GM12878 (cell line): ENCODE results near the gene ZNF93. TPM values are rescaled to one million over a fixed set of nuclear protein-coding genes. Genes with fewer than 3 reads are reported as not detected.

Source experiments
- ATAC-seq: fragments of 200-7000 bp; cut with Tn5 transposase; 3 replicates; pipeline ENCODE4 v1.9.1; 2020; ENCODE audit warnings: mild to moderate bottlenecking, moderate library complexity
- BruUV-seq: library from RNA; stranded (reverse); fragments of 400-500 nt; replicated peaks from 2 replicates; lab custom pipeline; 2021; lab: Mats Ljungman, UMichigan
- CTCF ChIA-PET: fragments of 300-600 bp; sonication (Branson Sonifier 250); formaldehyde crosslinking; extraction: SDS; loops from one replicate; lab custom pipeline; 2021; ENCODE audit warnings: inconsistent platforms; lab: Yijun Ruan, JAX
- POLR2A ChIA-PET: fragments of 350-600 bp; formaldehyde crosslinking; extraction: SDS; loops from one replicate; lab custom pipeline; 2021; ENCODE audit warnings: inconsistent platforms; lab: Charles Lee
- RAD21 ChIA-PET: fragments of 300-600 bp; sonication (Branson Sonifier 250); formaldehyde crosslinking; loops from one replicate; lab custom pipeline; 2023; ENCODE audit warnings: antibody characterized with exemption; ENCODE audit not compliant: unreplicated experiment; lab: Charles Lee
- SMC1A ChIA-PET: fragments of 300-600 bp; sonication (Branson Sonifier 250); formaldehyde crosslinking; loops from one replicate; lab custom pipeline; 2023; ENCODE audit not compliant: unreplicated experiment, uncharacterized antibody; lab: Charles Lee
- DNase-seq: peaks from one replicate; pipeline ENCODE4 v3.0.0-alpha.2; 2011; ENCODE audit warnings: low read depth, low spot score
- FAIRE-seq: peaks from 3 replicates; lab custom pipeline; 2011; peaks lifted over from hg19 to GRCh38; lab: Jason Lieb, UNC
- H2AFZ ChIP-seq: 2 replicates; pipeline ENCODE4 v1.6.0; 2011; ENCODE audit warnings: low read depth, low read length, control low read depth; ENCODE audit not compliant: control insufficient read depth
- H3K27ac ChIP-seq: 2 replicates; pipeline ENCODE4 v1.5.1; 2011; ENCODE audit warnings: control low read depth; ENCODE audit not compliant: control insufficient read depth, insufficient read depth
- H3K27me3 ChIP-seq, 2 experiments: replicated peaks in 1 of 2; 2 replicates each; pipeline versions ENCODE4 v1.6.0 to v1.6.1; 2011; ENCODE audit warnings: low read length in 1 of 2; ENCODE audit not compliant: control insufficient read depth in 2 of 2, insufficient read depth in 2 of 2
- H3K36me3 ChIP-seq, 2 experiments: 2 replicates each; pipeline ENCODE4 v1.5.1; 2011; ENCODE audit warnings: low read length in 1 of 2; ENCODE audit not compliant: control insufficient read depth in 2 of 2, insufficient read depth in 2 of 2
- H3K4me1 ChIP-seq: 2 replicates; pipeline ENCODE4 v1.6.1; 2011; ENCODE audit warnings: mild to moderate bottlenecking, low read length, moderate library complexity, mixed read lengths; ENCODE audit not compliant: control insufficient read depth, insufficient read depth
- H3K4me2 ChIP-seq: 2 replicates; pipeline ENCODE4 v1.6.0; 2011; ENCODE audit warnings: control low read depth; ENCODE audit not compliant: control insufficient read depth, insufficient read depth
- H3K4me3 ChIP-seq: fragments of 200-600 bp; sonication (generic); 2 replicates; pipeline ENCODE4 v1.5.1; 2016
- H3K79me2 ChIP-seq: 2 replicates; pipeline ENCODE4 v1.6.0; 2011; ENCODE audit warnings: low read length; ENCODE audit not compliant: control insufficient read depth, insufficient read depth
- H3K9ac ChIP-seq: 2 replicates; pipeline ENCODE4 v1.8.0; 2011; ENCODE audit warnings: low read length, control low read depth, mixed read lengths; ENCODE audit not compliant: control insufficient read depth, insufficient read depth
- H3K9me3 ChIP-seq: replicated peaks from 3 replicates; pipeline ENCODE4 v1.5.1; 2011; ENCODE audit warnings: mild to moderate bottlenecking, low read length; ENCODE audit not compliant: control insufficient read depth, insufficient read depth
- H4K20me1 ChIP-seq: 2 replicates; pipeline ENCODE4 v1.6.0; 2011; ENCODE audit not compliant: control insufficient read depth, insufficient read depth
- BCL11A ChIP-seq: IDR thresholded peaks from 2 replicates; pipeline ENCODE4 v1.6.1; 2011; ENCODE audit warnings: low read depth, low read length
- BMI1 ChIP-seq: fragments of 450-650 bp; IDR thresholded peaks from 2 replicates; pipeline ENCODE4 v1.6.1; 2016; ENCODE audit warnings: mild to moderate bottlenecking, moderate library complexity, borderline replicate concordance
- CHD2 ChIP-seq: IDR thresholded peaks from 2 replicates; pipeline ENCODE4 v1.6.1; 2011; ENCODE audit warnings: low read depth, low read length, improper control_type of control experiment, borderline replicate concordance
- MYB ChIP-seq: fragments of 150-350 bp; IDR thresholded peaks from 2 replicates; pipeline ENCODE4 v1.6.1; 2014; ENCODE audit warnings: mild to moderate bottlenecking, low read depth, low read length, borderline replicate concordance
- NR2F1 ChIP-seq: fragments of 450-650 bp; conservative IDR thresholded peaks from 2 replicates; pipeline ENCODE4 v1.6.1; 2017; ENCODE audit warnings: mild to moderate bottlenecking
- PAX8 ChIP-seq: fragments of 450-650 bp; IDR thresholded peaks from 2 replicates; pipeline ENCODE4 v1.6.1; 2017; ENCODE audit warnings: mild to moderate bottlenecking, moderate library complexity
- POU2F2 ChIP-seq: IDR thresholded peaks from 3 replicates; pipeline ENCODE4 v1.6.1; 2011; ENCODE audit warnings: low read depth, mild to moderate bottlenecking, low read length, borderline replicate concordance
- RCOR1 ChIP-seq: conservative IDR thresholded peaks from 2 replicates; pipeline ENCODE4 v1.6.1; 2012; ENCODE audit warnings: low read depth, low read length, improper control_type of control experiment
- SIN3A ChIP-seq: IDR thresholded peaks from 2 replicates; pipeline ENCODE4 v1.6.1; 2012; ENCODE audit warnings: low read depth, low read length, improper control_type of control experiment
- SMAD5 ChIP-seq: IDR thresholded peaks from 2 replicates; pipeline ENCODE4 v1.6.1; 2016; ENCODE audit warnings: antibody characterized with exemption, low read depth
- SMC3 ChIP-seq: IDR thresholded peaks from 2 replicates; pipeline ENCODE4 v1.6.1; 2011; ENCODE audit warnings: low read length, improper control_type of control experiment, borderline replicate concordance
- TCF7 ChIP-seq: IDR thresholded peaks from 2 replicates; pipeline ENCODE4 v1.6.1; 2014; ENCODE audit warnings: antibody characterized with exemption, borderline replicate concordance
- WRNIP1 ChIP-seq: IDR thresholded peaks from 2 replicates; pipeline ENCODE4 v1.6.1; 2011; ENCODE audit warnings: low read depth, low read length, improper control_type of control experiment, borderline replicate concordance
- YBX1 ChIP-seq: fragments of 450-650 bp; IDR thresholded peaks from 2 replicates; pipeline ENCODE4 v1.6.1; 2016; ENCODE audit warnings: antibody characterized with exemption
- ZNF274 ChIP-seq: IDR thresholded peaks from one replicate; pipeline ENCODE4 v1.8.0; 2011; ENCODE audit not compliant: insufficient read length, insufficient read depth
- WGBS: methylation state at CpG from one replicate; pipeline ENCODE4 v1.1.6; 2016; ENCODE audit warnings: low lambda C conversion rate; ENCODE audit not compliant: insufficient replicate concordance, insufficient coverage; ENCODE audit errors: missing lambda C conversion rate; 5-methylcytosine and 5-hydroxymethylcytosine counted together
- in situ Hi-C: fragments of 300-500 bp; cut with MboI; formaldehyde crosslinking; loops from 9 replicates; pipeline ENCODE4 v1.14.3; 2018; ENCODE audit warnings: mixed read lengths
- intact Hi-C: fragments of 100-400 bp; cut with micrococcal nuclease; formaldehyde crosslinking; loops from one replicate; pipeline ENCODE4 v1.14.2; 2022; ENCODE audit not compliant: unreplicated experiment
- polyA plus RNA-seq, 11 experiments: library from polyadenylated mRNA; depleted of rRNA in 4 of 11; unstranded in 6 of 11; stranded (reverse) in 5 of 11; fragments of >200 nt; fragmentation: Nextera tagmentation in 4 of 11; fragmentation: Illumina TruSeq in 1 of 11; extraction: Ambion mirVana in 4 of 11; extraction: Trizol in 1 of 11; gene quantifications; 1 replicate in 1 of 11; 2 replicates in 10 of 11; pipeline versions ENCODE4 v1.2.1 to v1.2.3, GENCODE V29; 2011 to 2016; ENCODE audit warnings: inconsistent platforms in 2 of 11, missing spikeins in 2 of 11, low read depth in 1 of 11
- total RNA-seq, 4 experiments: library from RNA; depleted of rRNA in 3 of 4; stranded (reverse); fragments of >200 nt in 3 of 4; fragmentation: Illumina TruSeq in 1 of 4; extraction: Trizol in 1 of 4; gene quantifications; 2 replicates each; pipeline versions ENCODE4 v1.2.1 to v1.2.3, GENCODE V29; 2013 to 2021
- TF ChIP-seq, protein P1 (sequence below): IDR thresholded peaks from 2 replicates; pipeline ENCODE4 v1.6.1; 2012; ENCODE audit warnings: low read depth, low read length, improper control_type of control experiment
- TF ChIP-seq, protein P2 (sequence below): fragments of 450-650 bp; formaldehyde crosslinking; IDR thresholded peaks from 2 replicates; pipeline ENCODE4 v1.4.0; 2020; ENCODE audit warnings: mild to moderate bottlenecking, moderate library complexity
- TF ChIP-seq, protein P3 (sequence below): fragments of 150-350 bp; IDR thresholded peaks from 2 replicates; pipeline ENCODE4 v1.6.1; 2016; ENCODE audit warnings: low read depth, low read length

ZNF93 gene
- total and polyA plus RNA-seq, 10 of the 15 experiments (the other 5 are each of a cell fraction or from before 2014, with no cell fraction given): 0.70 to 7.9 (median 1.9) TPM

DNA sequence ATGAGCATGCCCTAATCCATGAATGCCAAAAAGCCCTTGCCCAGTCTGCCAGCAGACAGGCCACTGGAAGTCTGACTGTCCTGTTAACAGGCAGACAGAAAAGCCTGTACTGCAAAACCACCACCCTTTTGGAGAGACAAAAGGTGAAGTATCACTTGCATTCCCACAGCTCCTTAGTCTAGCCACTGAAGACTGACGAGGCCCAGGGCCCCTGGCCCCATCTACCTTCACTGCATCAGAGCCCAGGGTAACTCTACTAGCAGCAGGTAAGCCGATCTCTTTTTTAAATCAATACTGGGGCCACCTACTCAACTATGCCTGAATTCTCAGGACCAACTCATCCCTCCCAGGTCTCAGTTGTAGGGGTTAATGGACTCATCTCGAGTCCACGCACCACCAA is 45.5 kb downstream of the ZNF93 start:
- Histone ChIP-seq H3K9ac (no peak overlapping the region), H3K9me3 (no peaks in the 10 kb centered on the region; the same call in 2 of the 3 replicates), H3K79me2 (no peaks in the 10 kb centered on the region), H3K27me3 (no peaks in the 10 kb centered on the region), H4K20me1 (no peaks in the 10 kb centered on the region), H3K4me2 (no peak overlapping the region), H3K36me3 (no peaks in the 10 kb centered on the region), H2AFZ (no peak overlapping the region), H3K4me3 (no peak overlapping the region), H3K27ac (no peak overlapping the region), H3K4me1 (no peaks in the 10 kb centered on the region)
- 23% methylated on average over 4 of the region's 4 CpGs for WGBS
- SMC1A ChIA-PET: no interaction called here
- intact Hi-C loops (no loop called here), in situ Hi-C loops (no loop called here)
- FAIRE-seq (no peak), DNase-seq (no peak), ATAC-seq (no peak)
- RAD21 ChIA-PET: no interaction called here
- no TSS peak for BruUV-seq
- POLR2A ChIA-PET: no interaction called here
- CTCF ChIA-PET: no interaction called here
- TF ChIP-seq POU2F2 (no peak), RCOR1 (no peak), BMI1 (no peak), BCL11A (no peak), NR2F1 (no peak), PAX8 (no peak), ZNF274 (no peak), MYB (no peak), YBX1 (no peak), SMC3 (no peak), CHD2 (no peak), WRNIP1 (no peak), SIN3A (no peak), SMAD5 (no peak), TCF7 (no peak)
- TF ChIP-seq, protein P1, sequence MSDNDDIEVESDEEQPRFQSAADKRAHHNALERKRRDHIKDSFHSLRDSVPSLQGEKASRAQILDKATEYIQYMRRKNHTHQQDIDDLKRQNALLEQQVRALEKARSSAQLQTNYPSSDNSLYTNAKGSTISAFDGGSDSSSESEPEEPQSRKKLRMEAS: no peak
- TF ChIP-seq, protein P2, sequence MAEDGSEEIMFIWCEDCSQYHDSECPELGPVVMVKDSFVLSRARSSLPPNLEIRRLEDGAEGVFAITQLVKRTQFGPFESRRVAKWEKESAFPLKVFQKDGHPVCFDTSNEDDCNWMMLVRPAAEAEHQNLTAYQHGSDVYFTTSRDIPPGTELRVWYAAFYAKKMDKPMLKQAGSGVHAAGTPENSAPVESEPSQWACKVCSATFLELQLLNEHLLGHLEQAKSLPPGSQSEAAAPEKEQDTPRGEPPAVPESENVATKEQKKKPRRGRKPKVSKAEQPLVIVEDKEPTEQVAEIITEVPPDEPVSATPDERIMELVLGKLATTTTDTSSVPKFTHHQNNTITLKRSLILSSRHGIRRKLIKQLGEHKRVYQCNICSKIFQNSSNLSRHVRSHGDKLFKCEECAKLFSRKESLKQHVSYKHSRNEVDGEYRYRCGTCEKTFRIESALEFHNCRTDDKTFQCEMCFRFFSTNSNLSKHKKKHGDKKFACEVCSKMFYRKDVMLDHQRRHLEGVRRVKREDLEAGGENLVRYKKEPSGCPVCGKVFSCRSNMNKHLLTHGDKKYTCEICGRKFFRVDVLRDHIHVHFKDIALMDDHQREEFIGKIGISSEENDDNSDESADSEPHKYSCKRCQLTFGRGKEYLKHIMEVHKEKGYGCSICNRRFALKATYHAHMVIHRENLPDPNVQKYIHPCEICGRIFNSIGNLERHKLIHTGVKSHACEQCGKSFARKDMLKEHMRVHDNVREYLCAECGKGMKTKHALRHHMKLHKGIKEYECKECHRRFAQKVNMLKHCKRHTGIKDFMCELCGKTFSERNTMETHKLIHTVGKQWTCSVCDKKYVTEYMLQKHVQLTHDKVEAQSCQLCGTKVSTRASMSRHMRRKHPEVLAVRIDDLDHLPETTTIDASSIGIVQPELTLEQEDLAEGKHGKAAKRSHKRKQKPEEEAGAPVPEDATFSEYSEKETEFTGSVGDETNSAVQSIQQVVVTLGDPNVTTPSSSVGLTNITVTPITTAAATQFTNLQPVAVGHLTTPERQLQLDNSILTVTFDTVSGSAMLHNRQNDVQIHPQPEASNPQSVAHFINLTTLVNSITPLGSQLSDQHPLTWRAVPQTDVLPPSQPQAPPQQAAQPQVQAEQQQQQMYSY: no peak
- TF ChIP-seq, protein P3, sequence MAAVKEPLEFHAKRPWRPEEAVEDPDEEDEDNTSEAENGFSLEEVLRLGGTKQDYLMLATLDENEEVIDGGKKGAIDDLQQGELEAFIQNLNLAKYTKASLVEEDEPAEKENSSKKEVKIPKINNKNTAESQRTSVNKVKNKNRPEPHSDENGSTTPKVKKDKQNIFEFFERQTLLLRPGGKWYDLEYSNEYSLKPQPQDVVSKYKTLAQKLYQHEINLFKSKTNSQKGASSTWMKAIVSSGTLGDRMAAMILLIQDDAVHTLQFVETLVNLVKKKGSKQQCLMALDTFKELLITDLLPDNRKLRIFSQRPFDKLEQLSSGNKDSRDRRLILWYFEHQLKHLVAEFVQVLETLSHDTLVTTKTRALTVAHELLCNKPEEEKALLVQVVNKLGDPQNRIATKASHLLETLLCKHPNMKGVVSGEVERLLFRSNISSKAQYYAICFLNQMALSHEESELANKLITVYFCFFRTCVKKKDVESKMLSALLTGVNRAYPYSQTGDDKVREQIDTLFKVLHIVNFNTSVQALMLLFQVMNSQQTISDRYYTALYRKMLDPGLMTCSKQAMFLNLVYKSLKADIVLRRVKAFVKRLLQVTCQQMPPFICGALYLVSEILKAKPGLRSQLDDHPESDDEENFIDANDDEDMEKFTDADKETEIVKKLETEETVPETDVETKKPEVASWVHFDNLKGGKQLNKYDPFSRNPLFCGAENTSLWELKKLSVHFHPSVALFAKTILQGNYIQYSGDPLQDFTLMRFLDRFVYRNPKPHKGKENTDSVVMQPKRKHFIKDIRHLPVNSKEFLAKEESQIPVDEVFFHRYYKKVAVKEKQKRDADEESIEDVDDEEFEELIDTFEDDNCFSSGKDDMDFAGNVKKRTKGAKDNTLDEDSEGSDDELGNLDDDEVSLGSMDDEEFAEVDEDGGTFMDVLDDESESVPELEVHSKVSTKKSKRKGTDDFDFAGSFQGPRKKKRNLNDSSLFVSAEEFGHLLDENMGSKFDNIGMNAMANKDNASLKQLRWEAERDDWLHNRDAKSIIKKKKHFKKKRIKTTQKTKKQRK: no peak
